Ovary (tissue), 3 donors: ENCODE results near the gene DUSP19.

ENCODE experiments used
- EP300 ChIP-seq: sonication (generic); formaldehyde crosslinking; IDR thresholded peaks from one replicate; pipeline ENCODE4 v1.6.1; 2017; ENCODE audit warnings: antibody characterized with exemption
- POLR2A ChIP-seq: fragments of 450-650 bp; IDR thresholded peaks from one replicate; pipeline ENCODE4 v1.6.1; 2017; ENCODE audit warnings: antibody characterized with exemption, mild to moderate bottlenecking, moderate library complexity
- TF ChIP-seq, protein P1 (sequence below), 3 donors: fragments of 450-650 bp in 2 of 3; fragments of 200-600 bp in 1 of 3; IDR thresholded peaks; one replicate each; pipeline versions ENCODE4 v1.5.1 to v1.8.0; 2016 to 2022; ENCODE audit warnings: antibody characterized with exemption in 3 of 3, mild to moderate bottlenecking in 1 of 3
- donor health status: DM: no; HTN: no; CAD: no.

DNA sequence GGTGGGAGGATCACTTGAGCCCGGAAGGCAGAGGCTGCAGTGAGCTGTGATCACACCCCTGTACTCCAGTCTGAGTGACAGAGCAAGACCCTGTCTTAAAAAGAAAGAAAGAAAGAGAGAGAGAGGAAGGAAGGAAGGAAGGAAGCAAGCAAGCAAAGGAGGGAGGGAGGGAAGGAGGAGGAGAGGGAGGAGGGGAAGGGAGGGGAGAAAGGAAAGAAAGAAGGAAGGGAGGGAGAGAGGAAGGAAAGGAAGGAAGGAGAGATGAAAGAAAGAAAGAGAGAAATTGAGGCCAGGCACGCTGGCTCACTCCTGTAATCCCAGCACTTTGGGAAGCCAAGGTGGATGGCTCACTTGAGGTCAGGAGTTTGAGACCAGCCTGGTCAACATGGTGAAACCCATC, 37.9 kb upstream of the DUSP19 start:
- no peak for TF ChIP-seq EP300
- TF ChIP-seq POLR2A = no peak
- TF ChIP-seq, protein P1, sequence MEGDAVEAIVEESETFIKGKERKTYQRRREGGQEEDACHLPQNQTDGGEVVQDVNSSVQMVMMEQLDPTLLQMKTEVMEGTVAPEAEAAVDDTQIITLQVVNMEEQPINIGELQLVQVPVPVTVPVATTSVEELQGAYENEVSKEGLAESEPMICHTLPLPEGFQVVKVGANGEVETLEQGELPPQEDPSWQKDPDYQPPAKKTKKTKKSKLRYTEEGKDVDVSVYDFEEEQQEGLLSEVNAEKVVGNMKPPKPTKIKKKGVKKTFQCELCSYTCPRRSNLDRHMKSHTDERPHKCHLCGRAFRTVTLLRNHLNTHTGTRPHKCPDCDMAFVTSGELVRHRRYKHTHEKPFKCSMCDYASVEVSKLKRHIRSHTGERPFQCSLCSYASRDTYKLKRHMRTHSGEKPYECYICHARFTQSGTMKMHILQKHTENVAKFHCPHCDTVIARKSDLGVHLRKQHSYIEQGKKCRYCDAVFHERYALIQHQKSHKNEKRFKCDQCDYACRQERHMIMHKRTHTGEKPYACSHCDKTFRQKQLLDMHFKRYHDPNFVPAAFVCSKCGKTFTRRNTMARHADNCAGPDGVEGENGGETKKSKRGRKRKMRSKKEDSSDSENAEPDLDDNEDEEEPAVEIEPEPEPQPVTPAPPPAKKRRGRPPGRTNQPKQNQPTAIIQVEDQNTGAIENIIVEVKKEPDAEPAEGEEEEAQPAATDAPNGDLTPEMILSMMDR (IDR thresholded peaks at IDR 0.05) = no peak
